Skeletal muscle satellite cell (primary cell): ENCODE measurements around the gene RAB28.

ENCODE experiments used
- H3K27me3 ChIP-seq: 2 replicates; pipeline ENCODE4 v1.7.0; 2013; ENCODE audit warnings: low read length; ENCODE audit not compliant: control insufficient read depth, insufficient read depth
- H3K36me3 ChIP-seq: 2 replicates; pipeline ENCODE4 v1.7.0; 2013; ENCODE audit warnings: mild to moderate bottlenecking, control low read depth, low read length; ENCODE audit not compliant: insufficient read depth
- H3K4me1 ChIP-seq: 2 replicates; pipeline ENCODE4 v1.7.0; 2013; ENCODE audit warnings: low read length; ENCODE audit not compliant: control insufficient read depth, insufficient read depth
- H3K4me2 ChIP-seq: 2 replicates; pipeline ENCODE4 v1.7.0; 2013; ENCODE audit warnings: mild to moderate bottlenecking, low read length
- H3K4me3 ChIP-seq: 2 replicates; pipeline ENCODE4 v1.7.0; 2013; ENCODE audit warnings: low read length
- H3K9ac ChIP-seq: 2 replicates; pipeline ENCODE4 v1.7.0; 2013; ENCODE audit warnings: mild to moderate bottlenecking, low read depth, low read length, moderate library complexity
- H3K9me3 ChIP-seq: replicated peaks from 2 replicates; pipeline ENCODE4 v1.7.0; 2013; ENCODE audit warnings: mild to moderate bottlenecking, control low read depth, low read length

RAB28 gene

GRCh38 chr4:13364653-13365052 lies 119.5 kb downstream of the RAB28 start:
- Histone ChIP-seq H3K27me3 (no peaks in the 10 kb centered on the region), H3K9ac (no peak overlapping the region)

DNA sequence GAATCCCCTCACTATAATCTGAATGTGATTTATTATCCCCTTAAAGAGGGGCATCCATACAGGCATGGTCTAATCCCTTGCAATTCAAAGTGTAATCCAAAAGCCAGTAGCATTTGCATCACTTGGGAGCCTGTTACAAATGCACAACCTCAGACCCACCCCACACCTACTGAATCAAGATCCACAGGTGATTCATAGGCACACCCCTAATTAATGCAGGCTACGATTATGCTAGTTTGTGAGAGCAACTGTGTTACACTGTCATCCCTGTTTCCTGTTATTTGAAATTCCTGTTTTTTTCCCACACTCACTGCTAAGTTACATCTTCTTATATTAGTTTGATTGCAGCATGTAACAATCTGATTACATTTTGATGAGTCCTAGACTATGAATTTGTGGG lies 120.0 kb downstream of the RAB28 start:
- peaks cover 4% of the 10 kb centered on the region for H3K36me3 ChIP-seq
- no peak overlapping the region for H3K9ac ChIP-seq
- H3K4me3 ChIP-seq = no peak overlapping the region
- no peak overlapping the region for H3K4me2 ChIP-seq
- H3K4me1 ChIP-seq = no peaks in the 10 kb centered on the region
- no peaks in the 10 kb centered on the region for H3K9me3 ChIP-seq
- H3K27me3 ChIP-seq = no peaks in the 10 kb centered on the region

More at GRCh38 chr4:13364653-13365052, 119.5 kb downstream of the RAB28 start:
- Histone ChIP-seq H3K4me3 (no peak overlapping the region), H3K36me3 (peaks cover 4% of the 10 kb centered on the region), H3K4me1 (no peaks in the 10 kb centered on the region), H3K9me3 (no peaks in the 10 kb centered on the region), H3K4me2 (no peak overlapping the region)

- no peak overlapping the region for H3K4me2 ChIP-seq
- H3K36me3 ChIP-seq = no peaks in the 10 kb centered on the region
- no peaks in the 10 kb centered on the region for H3K4me1 ChIP-seq
- no peak overlapping the region for H3K4me3 ChIP-seq
- no peaks in the 10 kb centered on the region for H3K27me3 ChIP-seq
- H3K9ac ChIP-seq = no peak overlapping the region
- no peaks in the 10 kb centered on the region for H3K9me3 ChIP-seq
These were observed 124.3 kb downstream of the RAB28 start for GRCh38 chr4:13359809-13360208.

- no peaks in the 10 kb centered on the region for H3K9me3 ChIP-seq
- no peak overlapping the region for H3K4me2 ChIP-seq
- H3K4me3 ChIP-seq = no peak overlapping the region
- no peaks in the 10 kb centered on the region for H3K27me3 ChIP-seq
- H3K9ac ChIP-seq = no peak overlapping the region
- H3K4me1 ChIP-seq = no peaks in the 10 kb centered on the region
- H3K36me3 ChIP-seq = no peaks in the 10 kb centered on the region
These were observed 128.8 kb downstream of the RAB28 start for GRCh38 chr4:13355111-13355880.

- Histone ChIP-seq H3K4me3 (no peak overlapping the region), H3K4me2 (no peak overlapping the region), H3K36me3 (no peaks in the 10 kb centered on the region), H3K9ac (no peak overlapping the region), H3K4me1 (no peaks in the 10 kb centered on the region), H3K9me3 (no peaks in the 10 kb centered on the region), H3K27me3 (no peaks in the 10 kb centered on the region)
These were observed 135.0 kb downstream of the RAB28 start for GRCh38 chr4:13349096-13349495.

DNA sequence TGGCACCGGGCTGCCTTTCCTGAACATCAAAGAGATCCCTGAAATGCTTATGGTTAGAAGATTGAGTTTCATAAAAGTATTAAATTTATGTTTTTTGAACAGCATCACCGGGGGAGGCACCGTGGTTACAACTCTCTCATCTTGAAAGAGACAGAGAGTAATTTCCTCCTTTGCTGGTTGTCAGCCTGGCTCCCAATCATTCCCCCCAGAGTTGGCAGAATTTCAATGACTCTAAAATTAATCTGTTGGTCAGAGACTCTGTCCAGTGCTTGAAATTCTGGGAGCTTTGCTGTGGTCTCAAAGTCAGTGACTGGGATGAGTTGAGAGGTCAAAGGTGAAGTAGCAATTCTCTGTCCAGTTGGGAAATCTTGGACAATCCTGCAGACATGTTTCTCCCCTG lies 135.9 kb downstream of the RAB28 start:
- H3K4me1 ChIP-seq = no peaks in the 10 kb centered on the region
- H3K9me3 ChIP-seq = no peaks in the 10 kb centered on the region
- no peaks in the 10 kb centered on the region for H3K27me3 ChIP-seq
- H3K9ac ChIP-seq = no peak overlapping the region
- H3K4me2 ChIP-seq = no peak overlapping the region
- H3K4me3 ChIP-seq = no peak overlapping the region
- no peaks in the 10 kb centered on the region for H3K36me3 ChIP-seq

- no peaks in the 10 kb centered on the region for H3K36me3 ChIP-seq
- H3K4me1 ChIP-seq = no peaks in the 10 kb centered on the region
- H3K4me3 ChIP-seq = no peak overlapping the region
- no peaks in the 10 kb centered on the region for H3K27me3 ChIP-seq
- H3K4me2 ChIP-seq = no peak overlapping the region
- H3K9ac ChIP-seq = no peak overlapping the region
- no peaks in the 10 kb centered on the region for H3K9me3 ChIP-seq
These were observed 136.5 kb downstream of the RAB28 start for GRCh38 chr4:13347517-13348125.

DNA sequence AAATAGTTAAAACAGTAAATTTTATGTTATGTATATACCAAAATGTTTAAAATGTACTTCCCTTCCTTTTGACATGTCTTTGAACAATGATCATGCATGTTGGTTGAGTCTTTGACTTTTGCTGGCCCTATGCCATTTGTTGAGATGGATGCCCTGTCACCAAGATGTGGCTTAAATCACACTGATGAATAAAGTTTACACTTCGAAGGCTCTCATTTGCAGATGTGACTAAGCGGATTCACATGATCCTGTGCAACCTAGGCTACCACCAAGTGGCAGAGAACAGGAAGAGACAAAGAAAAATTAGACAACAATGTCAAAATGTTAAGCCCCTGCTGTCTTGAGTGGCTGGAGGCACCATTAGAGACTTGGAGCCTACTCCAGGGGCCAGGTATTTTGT lies 139.9 kb downstream of the RAB28 start:
- no peaks in the 10 kb centered on the region for H3K9me3 ChIP-seq
- H3K27me3 ChIP-seq = no peaks in the 10 kb centered on the region
- no peak overlapping the region for H3K4me2 ChIP-seq
- H3K9ac ChIP-seq = no peak overlapping the region
- no peak overlapping the region for H3K4me3 ChIP-seq
- H3K4me1 ChIP-seq = no peaks in the 10 kb centered on the region
- no peaks in the 10 kb centered on the region for H3K36me3 ChIP-seq

- Histone ChIP-seq H3K9ac (no peak overlapping the region), H3K9me3 (no peaks in the 10 kb centered on the region), H3K4me1 (no peaks in the 10 kb centered on the region), H3K4me3 (no peak overlapping the region), H3K4me2 (no peak overlapping the region), H3K36me3 (no peaks in the 10 kb centered on the region), H3K27me3 (no peaks in the 10 kb centered on the region)
These were observed 143.5 kb downstream of the RAB28 start for GRCh38 chr4:13340672-13341071.

GRCh38 chr4:13331827-13332226 lies 152.3 kb downstream of the RAB28 start:
- Histone ChIP-seq H3K4me2 (no peak overlapping the region), H3K9ac (no peak overlapping the region), H3K4me3 (no peak overlapping the region), H3K9me3 (no peaks in the 10 kb centered on the region), H3K36me3 (no peaks in the 10 kb centered on the region), H3K4me1 (no peaks in the 10 kb centered on the region), H3K27me3 (no peaks in the 10 kb centered on the region)

DNA sequence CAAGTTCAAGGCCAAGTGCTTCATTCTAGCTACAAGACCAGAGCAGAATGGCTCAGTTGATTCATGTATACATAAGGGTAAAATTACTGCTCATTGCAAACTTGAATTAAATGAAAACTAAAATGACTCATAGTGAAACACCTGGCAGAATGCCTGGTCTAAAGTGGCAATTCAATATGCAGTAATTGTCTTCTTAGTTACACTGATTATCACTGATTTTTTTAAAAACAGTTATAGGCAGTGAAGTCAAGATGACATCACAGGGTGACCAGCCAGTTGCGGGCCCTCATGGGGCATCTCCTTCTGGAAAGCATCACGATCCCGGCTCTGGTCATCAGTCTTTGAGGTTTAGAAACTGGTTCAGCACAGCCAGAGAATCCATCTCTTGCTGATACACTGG lies 154.2 kb downstream of the RAB28 start:
- Histone ChIP-seq H3K4me1 (no peaks in the 10 kb centered on the region), H3K27me3 (no peaks in the 10 kb centered on the region), H3K36me3 (no peaks in the 10 kb centered on the region), H3K9ac (no peak overlapping the region), H3K9me3 (no peaks in the 10 kb centered on the region), H3K4me2 (no peak overlapping the region), H3K4me3 (no peak overlapping the region)

DNA sequence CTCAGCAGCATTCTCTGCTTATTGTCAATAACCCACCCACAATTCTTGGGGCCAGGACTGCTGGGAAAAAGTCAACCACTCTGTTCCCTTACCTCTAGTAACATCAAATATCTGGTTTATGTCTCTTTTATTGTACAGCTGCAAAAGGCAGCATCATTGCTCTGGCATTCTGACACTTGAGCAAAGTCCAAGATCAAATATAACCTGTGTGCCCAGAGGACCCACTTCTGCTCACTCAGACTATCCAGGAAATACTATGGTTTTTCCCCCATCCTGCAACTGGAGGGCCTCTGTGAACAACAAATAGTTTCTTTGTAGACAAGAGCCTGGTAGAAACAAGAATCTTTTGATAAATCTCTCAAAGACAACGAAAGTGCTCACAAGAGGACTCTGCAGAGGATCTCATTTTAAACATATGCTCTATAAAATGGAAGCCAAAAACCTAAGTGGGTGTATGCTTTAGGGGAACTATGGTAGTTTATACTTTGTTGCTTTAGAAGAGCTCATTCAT lies 154.7 kb downstream of the RAB28 start:
- H3K4me2 ChIP-seq = no peak overlapping the region
- H3K9me3 ChIP-seq = no peaks in the 10 kb centered on the region
- no peaks in the 10 kb centered on the region for H3K36me3 ChIP-seq
- H3K9ac ChIP-seq = no peak overlapping the region
- no peak overlapping the region for H3K4me3 ChIP-seq
- no peaks in the 10 kb centered on the region for H3K4me1 ChIP-seq
- no peaks in the 10 kb centered on the region for H3K27me3 ChIP-seq
